HepG2 (cell line): ENCODE measurements around the gene TNNT3. TPM values are rescaled to one million over a fixed set of nuclear protein-coding genes. Genes with fewer than 3 reads are reported as not detected.

Experiments used
- AKAP8 ChIP-seq: sonication (generic); formaldehyde crosslinking; IDR thresholded peaks from 2 replicates; pipeline ENCODE4 v1.5.1; 2020; ENCODE audit warnings: mild to moderate bottlenecking, missing genetic modification reagents
- CCAR2 ChIP-seq: fragments of 200-400 bp; formaldehyde crosslinking; optimal IDR thresholded peaks from 2 replicates; pipeline ENCODE3; 2018; ENCODE audit warnings: low read depth, mild to moderate bottlenecking, low read length, moderate library complexity
- DZIP1 ChIP-seq: sonication (generic); formaldehyde crosslinking; IDR thresholded peaks from 2 replicates; pipeline ENCODE4 v1.5.0; 2020; ENCODE audit warnings: mild to moderate bottlenecking, missing genetic modification reagents
- ETV6 ChIP-seq: sonication (generic); formaldehyde crosslinking; conservative IDR thresholded peaks from 2 replicates; pipeline ENCODE4 v1.4.0; 2020; ENCODE audit warnings: missing genetic modification reagents
- FOXJ3 ChIP-seq: sonication (generic); formaldehyde crosslinking; IDR thresholded peaks from 2 replicates; pipeline ENCODE4 v1.4.0; 2020; ENCODE audit warnings: missing genetic modification reagents, mild to moderate bottlenecking, borderline replicate concordance
- GPN1 ChIP-seq: sonication (generic); formaldehyde crosslinking; IDR thresholded peaks from 2 replicates; pipeline ENCODE4 v1.5.1; 2020; ENCODE audit warnings: missing genetic modification reagents, borderline replicate concordance
- HMGA1 ChIP-seq: sonication (generic); formaldehyde crosslinking; conservative IDR thresholded peaks from 2 replicates; pipeline ENCODE4 v1.4.0; 2020; ENCODE audit warnings: missing genetic modification reagents
- ISL2 ChIP-seq: sonication (generic); formaldehyde crosslinking; IDR thresholded peaks from 2 replicates; pipeline ENCODE4 v1.5.0; 2020; ENCODE audit warnings: missing genetic modification reagents
- KAT7 ChIP-seq: IDR thresholded peaks from 2 replicates; pipeline ENCODE4 v1.6.1; 2018; ENCODE audit warnings: borderline replicate concordance, missing compliant biosample characterization
- RBAK ChIP-seq: sonication (generic); formaldehyde crosslinking; IDR thresholded peaks from 2 replicates; pipeline ENCODE4 v1.5.1; 2020; ENCODE audit warnings: mild to moderate bottlenecking, missing genetic modification reagents
- RBFOX2 ChIP-seq: fragments of 200-400 bp; formaldehyde crosslinking; IDR thresholded peaks from 2 replicates; pipeline ENCODE4 v1.6.1; 2017; ENCODE audit warnings: low read depth, mild to moderate bottlenecking, low read length
- SOX5 ChIP-seq: IDR thresholded peaks from 2 replicates; pipeline ENCODE4 v1.6.1; 2016; ENCODE audit warnings: borderline replicate concordance
- ZNF253 ChIP-seq: sonication (generic); formaldehyde crosslinking; IDR thresholded peaks from 2 replicates; pipeline ENCODE4 v1.8.0; 2022; ENCODE audit warnings: mild to moderate bottlenecking, missing genetic modification reagents, borderline replicate concordance
- ZNF274 ChIP-seq: sonication (generic); formaldehyde crosslinking; IDR thresholded peaks from 2 replicates; pipeline ENCODE4 v1.5.1; 2020; ENCODE audit warnings: mild to moderate bottlenecking, missing genetic modification reagents
- ZNF543 ChIP-seq: sonication (generic); formaldehyde crosslinking; IDR thresholded peaks from 2 replicates; pipeline ENCODE4 v1.4.0; 2020; ENCODE audit warnings: mild to moderate bottlenecking, missing genetic modification reagents
- ZNF639 ChIP-seq: conservative IDR thresholded peaks from 2 replicates; pipeline ENCODE4 v1.6.1; 2018; ENCODE audit warnings: missing genetic modification reagents
- ZNF644 ChIP-seq: IDR thresholded peaks from 2 replicates; pipeline ENCODE4 v1.6.1; 2016; ENCODE audit warnings: low read depth
- polyA plus RNA-seq, 8 experiments: library from polyadenylated mRNA; depleted of rRNA in 3 of 8; stranded (reverse) in 7 of 8; unstranded in 1 of 8; fragments of >200 nt; fragmentation: Illumina TruSeq in 4 of 8; extraction: Trizol in 4 of 8; gene quantifications; 2 replicates each; pipeline versions ENCODE4 v1.2.1 to v1.2.3, GENCODE V29; 2011 to 2016; ENCODE audit warnings: low read depth in 4 of 8, missing spikeins in 1 of 8, mixed read lengths in 1 of 8; ENCODE audit not compliant: insufficient read depth in 1 of 8
- total RNA-seq, 5 experiments: library from RNA; depleted of rRNA; stranded (reverse); fragments of >200 nt; fragmentation: Illumina TruSeq; extraction: Trizol; gene quantifications; 2 replicates each; pipeline ENCODE4 v1.2.3, GENCODE V29; 2016; ENCODE audit warnings: low read depth in 1 of 5
- TF ChIP-seq, protein P1 (sequence below): sonication (generic); formaldehyde crosslinking; IDR thresholded peaks from 2 replicates; pipeline ENCODE4 v1.8.1; 2023; ENCODE audit warnings: mild to moderate bottlenecking, missing genetic modification reagents
- TF ChIP-seq, protein P2 (sequence below): sonication (generic); formaldehyde crosslinking; IDR thresholded peaks from 2 replicates; pipeline ENCODE4 v1.9.0; 2021; ENCODE audit warnings: missing genetic modification reagents, borderline replicate concordance
- TF ChIP-seq, protein P3 (sequence below): sonication (generic); formaldehyde crosslinking; IDR thresholded peaks from 2 replicates; pipeline ENCODE4 v1.9.0; 2021; ENCODE audit warnings: missing genetic modification reagents, mild to moderate bottlenecking, borderline replicate concordance

TNNT3 gene
- total and polyA plus RNA-seq, 2 of the 13 experiments (the other 11 are each of a cell fraction or from before 2014, with no cell fraction given): not detected

DNA sequence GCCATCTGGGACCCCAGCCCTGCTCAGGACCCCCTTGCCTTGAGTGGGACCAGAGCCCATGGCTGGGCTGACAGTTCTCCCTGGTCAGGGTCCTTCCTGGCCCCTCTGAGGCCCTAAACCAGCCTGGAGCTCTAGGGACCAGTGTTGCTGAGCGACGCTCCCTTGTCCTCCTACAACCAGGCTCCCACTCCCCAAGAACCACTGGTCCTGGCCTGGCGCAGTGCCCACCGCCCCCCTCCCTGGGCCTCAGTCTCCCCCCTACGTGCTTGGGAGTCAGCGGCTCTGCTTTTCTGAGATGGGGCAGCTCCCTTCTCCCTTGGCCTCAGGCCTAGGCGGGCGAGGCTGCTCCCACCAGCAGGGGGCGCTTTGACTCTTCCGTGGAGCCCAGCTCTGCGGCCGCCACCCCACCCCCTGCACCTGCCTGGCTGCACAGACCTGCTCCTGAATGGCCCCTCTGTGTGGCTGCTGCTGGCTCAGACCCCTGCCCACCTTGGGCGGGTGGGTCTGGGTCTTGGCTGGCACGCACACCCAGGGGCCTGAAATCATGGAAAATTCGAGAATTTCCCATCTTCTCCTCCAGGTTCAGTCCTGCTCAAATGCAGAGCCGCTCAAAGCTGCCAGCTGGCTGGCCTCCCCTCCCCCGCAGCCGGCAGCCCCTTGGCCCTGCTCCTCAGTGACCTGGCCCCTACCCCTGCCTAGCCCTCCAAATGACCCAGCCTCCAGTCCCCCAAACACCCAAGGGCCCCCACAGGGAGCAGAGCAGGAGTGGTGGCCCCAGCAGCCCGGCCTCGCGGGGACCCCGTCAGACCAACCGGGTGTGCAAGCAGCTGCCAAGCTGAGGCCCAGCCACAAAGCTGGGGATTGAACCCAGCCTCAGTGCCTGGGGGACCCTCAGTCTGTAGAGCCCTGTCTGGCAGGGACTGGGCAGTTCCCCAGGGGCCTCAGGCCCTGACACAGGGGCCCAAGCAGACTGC, 37.0 kb upstream of the TNNT3 start (continued):
- peak; percentile 72; the same call in 1 of the 2 replicates for TF ChIP-seq ZNF274 (CRISPR knock-in tag)
- no peak for TF ChIP-seq DZIP1 (CRISPR knock-in tag)
- TF ChIP-seq, protein P1, sequence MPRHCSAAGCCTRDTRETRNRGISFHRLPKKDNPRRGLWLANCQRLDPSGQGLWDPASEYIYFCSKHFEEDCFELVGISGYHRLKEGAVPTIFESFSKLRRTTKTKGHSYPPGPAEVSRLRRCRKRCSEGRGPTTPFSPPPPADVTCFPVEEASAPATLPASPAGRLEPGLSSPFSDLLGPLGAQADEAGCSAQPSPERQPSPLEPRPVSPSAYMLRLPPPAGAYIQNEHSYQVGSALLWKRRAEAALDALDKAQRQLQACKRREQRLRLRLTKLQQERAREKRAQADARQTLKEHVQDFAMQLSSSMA (CRISPR knock-in tag): no peak
- TF ChIP-seq ZNF543 (CRISPR knock-in tag): no peak
- TF ChIP-seq, protein P2, sequence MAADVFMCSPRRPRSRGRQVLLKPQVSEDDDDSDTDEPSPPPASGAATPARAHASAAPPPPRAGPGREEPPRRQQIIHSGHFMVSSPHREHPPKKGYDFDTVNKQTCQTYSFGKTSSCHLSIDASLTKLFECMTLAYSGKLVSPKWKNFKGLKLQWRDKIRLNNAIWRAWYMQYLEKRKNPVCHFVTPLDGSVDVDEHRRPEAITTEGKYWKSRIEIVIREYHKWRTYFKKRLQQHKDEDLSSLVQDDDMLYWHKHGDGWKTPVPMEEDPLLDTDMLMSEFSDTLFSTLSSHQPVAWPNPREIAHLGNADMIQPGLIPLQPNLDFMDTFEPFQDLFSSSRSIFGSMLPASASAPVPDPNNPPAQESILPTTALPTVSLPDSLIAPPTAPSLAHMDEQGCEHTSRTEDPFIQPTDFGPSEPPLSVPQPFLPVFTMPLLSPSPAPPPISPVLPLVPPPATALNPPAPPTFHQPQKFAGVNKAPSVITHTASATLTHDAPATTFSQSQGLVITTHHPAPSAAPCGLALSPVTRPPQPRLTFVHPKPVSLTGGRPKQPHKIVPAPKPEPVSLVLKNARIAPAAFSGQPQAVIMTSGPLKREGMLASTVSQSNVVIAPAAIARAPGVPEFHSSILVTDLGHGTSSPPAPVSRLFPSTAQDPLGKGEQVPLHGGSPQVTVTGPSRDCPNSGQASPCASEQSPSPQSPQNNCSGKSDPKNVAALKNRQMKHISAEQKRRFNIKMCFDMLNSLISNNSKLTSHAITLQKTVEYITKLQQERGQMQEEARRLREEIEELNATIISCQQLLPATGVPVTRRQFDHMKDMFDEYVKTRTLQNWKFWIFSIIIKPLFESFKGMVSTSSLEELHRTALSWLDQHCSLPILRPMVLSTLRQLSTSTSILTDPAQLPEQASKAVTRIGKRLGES (CRISPR knock-in tag): no peak
- TF ChIP-seq AKAP8 (CRISPR knock-in tag): 0 out of 2 replicates have a peak, but pooled peaks have one; percentile 61
- no peak for TF ChIP-seq ZNF639
- TF ChIP-seq, protein P3, sequence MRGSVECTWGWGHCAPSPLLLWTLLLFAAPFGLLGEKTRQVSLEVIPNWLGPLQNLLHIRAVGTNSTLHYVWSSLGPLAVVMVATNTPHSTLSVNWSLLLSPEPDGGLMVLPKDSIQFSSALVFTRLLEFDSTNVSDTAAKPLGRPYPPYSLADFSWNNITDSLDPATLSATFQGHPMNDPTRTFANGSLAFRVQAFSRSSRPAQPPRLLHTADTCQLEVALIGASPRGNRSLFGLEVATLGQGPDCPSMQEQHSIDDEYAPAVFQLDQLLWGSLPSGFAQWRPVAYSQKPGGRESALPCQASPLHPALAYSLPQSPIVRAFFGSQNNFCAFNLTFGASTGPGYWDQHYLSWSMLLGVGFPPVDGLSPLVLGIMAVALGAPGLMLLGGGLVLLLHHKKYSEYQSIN (CRISPR knock-in tag): no peak
- TF ChIP-seq RBFOX2: no peak
- no peak for TF ChIP-seq SOX5 (CRISPR knock-in tag)
- TF ChIP-seq FOXJ3 (CRISPR knock-in tag): no peak
- no peak for TF ChIP-seq KAT7 (CRISPR knock-in tag)
- TF ChIP-seq CCAR2: no peak
- TF ChIP-seq HMGA1 (CRISPR knock-in tag): no peak
- no peak for TF ChIP-seq ZNF253
- TF ChIP-seq ISL2: no peak; the same call in 1 of the 2 replicates
- no peak for TF ChIP-seq ETV6 (CRISPR knock-in tag)
- no peak for TF ChIP-seq GPN1 (CRISPR knock-in tag)
- no peak for TF ChIP-seq RBAK
- no peak for TF ChIP-seq ZNF644 (CRISPR knock-in tag)
